Lung (tissue), 12 donors: Measurements from ENCODE around the gene L3MBTL1. TPM values are rescaled to one million over a fixed set of nuclear protein-coding genes. Genes with fewer than 3 reads are reported as not detected.
A peak's percentile ranks its signal among the peaks of the same experiment; 100 is the strongest.

Experiments used
- ATAC-seq: fragments of 200-7000 bp; cut with Tn5 transposase; one replicate; pipeline ENCODE4 v1.9.1; 2020; ENCODE audit warnings: moderate number of reproducible peaks; ENCODE audit not compliant: insufficient read depth, low FRiP score
- DNase-seq, 3 donors: peaks; one replicate each; pipeline ENCODE4 v3.0.0-alpha.2; 2013 to 2017
- H3K27ac ChIP-seq, 2 donors: one replicate each; pipeline ENCODE4 v1.5.1; 2013; ENCODE audit warnings: mild to moderate bottlenecking in 2 of 2, moderate library complexity in 2 of 2, control low read depth in 1 of 2, inconsistent platforms in 1 of 2, low read depth in 1 of 2, low read length in 1 of 2
- H3K27me3 ChIP-seq, 3 donors: one replicate each; pipeline ENCODE4 v1.5.1; 2013; ENCODE audit warnings: low read length in 2 of 3; ENCODE audit not compliant: control insufficient read depth in 3 of 3, insufficient read depth in 3 of 3
- H3K36me3 ChIP-seq, 4 donors: one replicate each; pipeline ENCODE4 v1.5.1; 2013; ENCODE audit warnings: low read length in 4 of 4, mild to moderate bottlenecking in 1 of 4, moderate library complexity in 1 of 4; ENCODE audit not compliant: control insufficient read depth in 4 of 4, insufficient read depth in 4 of 4
- H3K4me1 ChIP-seq, 5 donors: one replicate each; pipeline ENCODE4 v1.5.1; 2013; ENCODE audit warnings: low read length in 5 of 5, mild to moderate bottlenecking in 2 of 5, moderate library complexity in 1 of 5; ENCODE audit not compliant: control insufficient read depth in 5 of 5, insufficient read depth in 5 of 5
- H3K4me3 ChIP-seq: one replicate; pipeline ENCODE4 v1.5.1; 2013; ENCODE audit warnings: mild to moderate bottlenecking, control low read depth, moderate library complexity
- H3K9ac ChIP-seq, 2 donors: one replicate each; pipeline ENCODE4 v1.5.1; 2013; ENCODE audit warnings: low read length in 2 of 2, control low read depth in 1 of 2; ENCODE audit not compliant: insufficient read depth in 1 of 2
- H3K9me3 ChIP-seq, 4 donors: one replicate each; pipeline ENCODE4 v1.5.1; 2013; ENCODE audit warnings: low read length in 3 of 4, mild to moderate bottlenecking in 1 of 4, moderate library complexity in 1 of 4; ENCODE audit not compliant: control insufficient read depth in 4 of 4, insufficient read depth in 3 of 4
- WGBS, 2 donors: extraction: QIAGEN DNeasy Blood & Tissue Kit; methylation state at CpG; one replicate each; pipeline ENCODE4 v1.1.7; 2013; 5-methylcytosine and 5-hydroxymethylcytosine counted together
- polyA plus RNA-seq, 2 donors: library from polyadenylated mRNA; stranded (reverse); fragments of 200-250 nt; gene quantifications; one replicate each; pipeline ENCODE4 v1.2.1, GENCODE V29; 2013
- total RNA-seq, 2 donors: library from RNA; depleted of rRNA in 1 of 2; stranded (reverse); fragments of >200 nt in 1 of 2; gene quantifications; one replicate each; pipeline ENCODE4 v1.2.1, GENCODE V29; 2014 to 2021
- TF ChIP-seq, protein P1 (sequence below): IDR thresholded peaks from 2 replicates; pipeline ENCODE4 v1.5.1; 2012; ENCODE audit warnings: mild to moderate bottlenecking; ENCODE audit errors: control extremely low read depth, extremely low read depth
- donor health status: control.
- donor health status: control.
- donor health status: Bipolar disorder and iron deficiency.
- donor health status: healthy.
- donor health status: DM: yes; HTN: yes; CAD: no.

L3MBTL1 gene
- total and polyA plus RNA-seq, 4 donors = 1.7 to 18.6 (median 6.6) TPM

DNA sequence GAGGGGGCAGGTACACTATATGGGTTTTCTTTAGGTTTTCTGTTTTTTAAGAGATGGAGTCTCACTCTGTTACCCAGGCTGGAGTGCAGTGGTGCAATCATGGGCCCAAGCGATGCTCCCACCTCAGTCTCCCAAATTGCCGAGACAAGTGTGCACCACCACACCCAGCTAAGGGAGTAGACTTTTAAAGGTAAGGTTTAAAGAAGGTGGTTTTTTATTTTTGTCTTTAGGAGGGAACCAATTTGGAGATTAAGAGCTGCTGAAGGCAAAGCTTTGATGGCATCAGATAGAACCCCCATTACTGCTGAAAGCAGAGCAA is 41.9 kb upstream of the L3MBTL1 start:
- Histone ChIP-seq H3K9me3 (no peaks in the 10 kb centered on the region), H3K4me1 (peaks cover 0 to 8% (median 0%) of the 10 kb centered on the region in 5 donors), H3K36me3 (peaks cover 15 to 57% (median 27%) of the 10 kb centered on the region in 4 donors), H3K27me3 (no peaks in the 10 kb centered on the region), H3K27ac (no peak overlapping the region), H3K9ac (no peak overlapping the region), H3K4me3 (no peak overlapping the region)
- WGBS, 2 donors = 100% methylated on average over 2 of the region's 2 CpGs
- TF ChIP-seq, protein P1, sequence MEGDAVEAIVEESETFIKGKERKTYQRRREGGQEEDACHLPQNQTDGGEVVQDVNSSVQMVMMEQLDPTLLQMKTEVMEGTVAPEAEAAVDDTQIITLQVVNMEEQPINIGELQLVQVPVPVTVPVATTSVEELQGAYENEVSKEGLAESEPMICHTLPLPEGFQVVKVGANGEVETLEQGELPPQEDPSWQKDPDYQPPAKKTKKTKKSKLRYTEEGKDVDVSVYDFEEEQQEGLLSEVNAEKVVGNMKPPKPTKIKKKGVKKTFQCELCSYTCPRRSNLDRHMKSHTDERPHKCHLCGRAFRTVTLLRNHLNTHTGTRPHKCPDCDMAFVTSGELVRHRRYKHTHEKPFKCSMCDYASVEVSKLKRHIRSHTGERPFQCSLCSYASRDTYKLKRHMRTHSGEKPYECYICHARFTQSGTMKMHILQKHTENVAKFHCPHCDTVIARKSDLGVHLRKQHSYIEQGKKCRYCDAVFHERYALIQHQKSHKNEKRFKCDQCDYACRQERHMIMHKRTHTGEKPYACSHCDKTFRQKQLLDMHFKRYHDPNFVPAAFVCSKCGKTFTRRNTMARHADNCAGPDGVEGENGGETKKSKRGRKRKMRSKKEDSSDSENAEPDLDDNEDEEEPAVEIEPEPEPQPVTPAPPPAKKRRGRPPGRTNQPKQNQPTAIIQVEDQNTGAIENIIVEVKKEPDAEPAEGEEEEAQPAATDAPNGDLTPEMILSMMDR = no peak
- DNase-seq (no peak), ATAC-seq (no peak)

DNA sequence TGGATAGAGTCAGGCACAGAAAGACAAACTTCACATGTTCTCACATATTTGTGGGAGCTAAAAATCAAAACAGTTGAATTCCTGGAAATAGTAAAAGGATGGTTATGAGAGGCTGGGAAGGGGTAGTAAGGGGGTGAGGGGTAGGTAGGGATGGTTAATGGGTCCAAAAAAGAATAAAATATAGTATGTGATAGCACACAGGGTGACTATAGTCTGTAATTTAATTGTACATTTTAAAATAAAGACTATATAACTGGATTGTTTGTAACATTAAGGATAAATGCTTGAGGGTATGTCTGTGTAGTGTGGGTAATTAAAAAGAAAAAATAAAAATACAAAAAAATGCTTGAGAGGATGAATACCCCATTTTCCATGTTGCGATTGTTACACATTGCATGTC is 39.9 kb upstream of the L3MBTL1 start:
- H3K36me3 ChIP-seq = peaks cover 13 to 39% (median 18%) of the 10 kb centered on the region in 4 donors
- WGBS, 2 donors = 98 to 100% methylated on average over 1 of the region's 1 CpG

DNA sequence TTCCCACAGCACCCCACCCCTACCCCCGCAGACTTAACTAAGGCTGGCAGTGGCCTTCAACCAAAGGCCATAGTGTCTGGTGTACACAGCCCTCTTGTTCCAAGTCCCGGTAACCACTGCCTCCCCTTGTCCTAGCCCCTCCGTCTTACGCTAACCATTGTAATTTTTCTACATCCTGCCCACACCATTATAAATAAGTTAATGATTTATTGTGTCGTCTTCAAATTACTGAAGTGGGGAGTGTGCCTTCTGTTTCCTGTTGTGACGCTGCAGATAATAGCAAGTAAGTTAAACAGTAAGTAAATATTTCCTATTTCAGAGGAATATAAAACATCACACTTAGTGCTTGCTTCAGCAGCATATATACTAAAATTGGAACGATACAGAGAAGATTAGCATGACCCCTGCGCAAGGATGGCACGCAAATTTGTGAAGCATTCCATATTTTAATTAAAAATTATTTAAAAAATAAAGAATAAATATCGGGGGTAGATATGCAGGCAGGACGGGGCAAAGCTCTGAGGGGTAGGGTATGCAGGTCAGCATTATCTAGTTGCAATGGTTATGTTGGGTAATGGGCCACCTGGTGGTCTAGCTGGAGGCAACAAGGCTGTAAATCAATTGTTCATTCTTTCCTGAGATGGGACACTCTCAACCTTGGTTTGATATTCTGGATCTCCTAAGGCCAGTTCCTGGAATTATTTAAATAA is 34.7 kb upstream of the L3MBTL1 start:
- Histone ChIP-seq H3K4me1 (no peaks in the 10 kb centered on the region), H3K9me3 (no peaks in the 10 kb centered on the region), H3K9ac (no peak overlapping the region), H3K36me3 (peaks cover 0 to 6% (median 2%) of the 10 kb centered on the region in 4 donors), H3K4me3 (no peak overlapping the region), H3K27ac (no peak overlapping the region), H3K27me3 (no peaks in the 10 kb centered on the region)
- TF ChIP-seq, protein P1 = no peak
- DNase-seq (peak in 1 of 3 donors; percentile 24), ATAC-seq (no peak)
- 46 to 59% methylated on average over 11 of the region's 11 CpGs for WGBS, 2 donors

More for the DNA sequence above, 39.9 kb upstream of the L3MBTL1 start:
- H3K9me3 ChIP-seq = no peaks in the 10 kb centered on the region
- no peak overlapping the region for H3K4me3 ChIP-seq
- H3K27me3 ChIP-seq = no peaks in the 10 kb centered on the region
- ATAC-seq (no peak), DNase-seq (no peak)
- H3K4me1 ChIP-seq = peaks cover 0 to 7% (median 0%) of the 10 kb centered on the region in 5 donors
- TF ChIP-seq, protein P1 = no peak
- H3K9ac ChIP-seq = no peak overlapping the region
- no peak overlapping the region for H3K27ac ChIP-seq

DNA sequence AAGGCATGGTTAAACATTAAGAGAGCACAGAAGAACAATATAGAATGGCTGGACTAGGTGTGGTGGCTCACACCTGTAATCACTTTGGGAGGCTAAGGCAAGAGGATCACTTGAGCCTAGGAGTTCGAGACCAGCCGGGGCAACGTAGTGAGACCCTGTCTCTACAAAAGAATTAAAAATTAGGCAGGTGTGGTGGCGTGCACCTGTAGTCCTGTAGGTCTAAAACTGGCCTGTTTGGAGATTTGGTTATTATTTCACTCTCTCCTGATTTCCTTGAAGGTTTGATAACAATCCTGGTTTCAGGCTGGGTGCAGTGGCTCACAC is 34.2 kb upstream of the L3MBTL1 start:
- ATAC-seq = no peak
- Histone ChIP-seq H3K27ac (no peak overlapping the region), H3K4me1 (no peaks in the 10 kb centered on the region), H3K9me3 (no peaks in the 10 kb centered on the region), H3K4me3 (no peak overlapping the region), H3K36me3 (peaks cover 0 to 6% (median 2%) of the 10 kb centered on the region in 4 donors), H3K9ac (no peak overlapping the region), H3K27me3 (no peaks in the 10 kb centered on the region)
- WGBS, 2 donors = 98 to 99% methylated on average over 4 of the region's 4 CpGs
- TF ChIP-seq, protein P1 = no peak
- no peak for DNase-seq
